GM18517 (cell line): ENCODE results near the gene DHX8.

ENCODE experiments used
- ATAC-seq: cut with Tn5 transposase; IDR thresholded peaks from one replicate; pipeline ENCODE4 v1.9.1; 2021; ENCODE audit warnings: mild to moderate bottlenecking, moderate library complexity; ENCODE audit not compliant: unreplicated experiment

The DHX8 gene

DNA sequence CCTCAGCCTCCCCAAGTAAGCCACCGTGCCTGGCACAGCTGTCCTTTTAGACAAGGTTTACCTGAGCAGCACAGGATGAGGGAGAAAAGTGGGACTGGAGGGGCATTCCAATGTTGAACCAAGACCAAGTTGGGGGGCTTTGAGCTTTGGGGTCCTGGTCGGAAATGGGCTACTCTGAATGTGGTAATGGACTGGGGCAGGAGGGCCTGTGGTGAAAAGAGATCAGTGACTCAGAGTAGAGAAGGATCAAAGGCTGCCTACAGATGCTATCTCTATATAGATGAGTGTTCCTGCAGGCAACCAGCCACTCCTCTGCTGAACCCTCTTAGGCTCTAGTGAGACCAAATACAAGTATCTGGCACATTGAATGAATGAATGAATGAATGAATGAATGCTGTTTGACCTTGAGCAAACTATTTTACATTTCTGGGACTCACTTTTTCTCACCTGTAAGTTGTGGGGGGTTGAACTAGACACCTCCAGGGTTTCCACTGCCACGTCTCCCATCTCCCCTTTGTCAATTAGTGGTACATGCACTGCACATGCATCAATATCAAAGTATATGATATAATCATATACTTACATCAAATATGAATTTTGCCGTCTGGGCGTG lies 88.7 kb downstream of the DHX8 start:
- no peak for ATAC-seq

DNA sequence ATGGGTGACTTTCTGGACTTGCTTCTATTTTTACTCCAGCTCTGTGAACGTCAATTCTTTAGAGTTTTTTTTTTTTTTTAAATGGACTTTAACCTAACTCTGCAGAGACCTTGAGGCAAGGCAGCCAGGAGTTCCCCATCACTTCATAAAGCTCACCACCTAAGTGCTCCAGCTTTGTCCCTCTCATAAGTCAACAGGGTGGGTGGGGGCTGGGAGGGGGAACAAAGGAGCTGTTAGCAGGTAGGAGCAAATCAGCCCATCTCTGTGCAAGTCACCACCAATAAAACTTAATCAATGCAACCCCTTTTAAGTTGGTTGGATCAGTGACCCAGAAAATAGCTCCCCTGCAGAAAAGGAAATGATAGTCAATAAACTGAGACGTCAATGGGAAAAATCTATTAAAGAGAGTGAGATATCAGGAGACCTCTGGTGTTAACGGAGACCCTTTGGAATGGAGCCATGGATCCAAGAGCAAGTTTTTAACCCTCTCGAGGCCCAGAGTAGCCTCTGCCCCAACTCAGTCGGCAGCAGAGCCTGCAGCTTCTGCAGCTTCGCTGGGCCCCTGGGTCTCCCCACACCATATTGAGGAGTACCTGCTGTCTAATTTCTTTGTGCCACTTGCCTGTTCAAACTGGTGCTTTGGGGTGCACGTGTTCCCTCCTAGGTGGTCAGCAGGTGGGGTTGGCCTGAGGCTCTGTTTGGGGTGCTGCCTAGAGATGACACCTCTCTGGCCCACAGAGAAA lies 90.0 kb downstream of the DHX8 start:
- ATAC-seq = no peak

DNA sequence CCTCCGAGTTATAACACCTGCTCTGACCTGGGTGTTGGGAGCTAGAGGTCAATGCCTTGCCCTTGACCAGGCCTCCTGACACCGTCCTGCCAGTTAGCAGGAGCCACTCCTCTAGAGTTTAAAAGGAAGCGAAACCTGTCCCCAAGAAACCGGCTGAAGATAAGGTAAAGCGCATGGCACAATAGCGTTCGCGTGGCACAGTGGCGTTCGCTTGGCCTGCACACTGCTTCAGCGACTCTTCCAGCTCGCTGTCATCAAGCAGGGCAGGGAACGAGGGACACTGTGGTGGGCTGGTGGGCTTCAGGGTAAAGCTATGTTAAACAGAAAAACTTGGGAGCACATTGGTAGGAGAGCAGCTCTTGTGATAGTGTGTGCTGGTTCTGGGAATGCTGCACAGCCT lies 90.6 kb downstream of the DHX8 start:
- no peak for ATAC-seq

DNA sequence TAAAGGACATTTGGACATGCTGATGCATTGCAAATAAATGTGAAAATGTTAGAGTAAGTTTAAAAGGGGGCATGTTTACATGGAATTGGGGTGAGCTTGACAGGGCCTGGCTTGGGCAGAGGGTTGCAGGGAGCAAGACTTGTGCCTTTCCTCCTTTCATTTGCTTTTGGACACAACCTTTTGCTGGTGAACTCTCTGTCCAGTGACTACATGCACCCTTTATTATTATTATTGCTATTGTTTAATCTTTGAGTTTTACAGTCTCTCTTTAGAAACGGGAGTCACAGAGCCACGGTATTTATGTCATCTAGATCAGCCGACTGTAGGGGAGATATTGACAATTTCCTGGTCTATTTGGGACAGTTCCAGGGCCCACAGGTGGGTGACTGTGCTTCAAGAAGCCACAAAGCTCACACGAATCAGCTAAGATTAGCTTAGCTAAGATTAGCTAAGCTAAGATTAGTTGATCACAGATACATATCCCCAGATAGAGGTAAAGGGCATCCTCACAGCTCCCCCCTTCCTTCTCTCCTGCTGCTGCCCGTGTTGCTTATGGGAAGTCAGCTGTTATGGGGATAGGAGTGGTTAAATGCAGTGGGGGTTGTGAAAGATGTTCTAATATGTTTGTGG lies 91.2 kb downstream of the DHX8 start:
- no peak for ATAC-seq
